OCI-LY7 (cell line): ENCODE data around the gene KCNJ5.

Experiments used
- CTCF ChIP-seq: fragments of 200-600 bp; sonication (generic); conservative IDR thresholded peaks from 2 replicates; pipeline ENCODE4 v1.5.1; 2014; ENCODE audit warnings: mild to moderate bottlenecking, antibody characterized with exemption, low read length, moderate library complexity, mixed read lengths
- EZH2phosphoT487 ChIP-seq: fragments of 200-600 bp; sonication (generic); IDR thresholded peaks from 2 replicates; pipeline ENCODE4 v1.6.1; 2018; ENCODE audit warnings: low read depth, borderline replicate concordance, mild to moderate bottlenecking, mixed run types, antibody characterized with exemption, low read length, moderate library complexity, mixed read lengths

- no peak for TF ChIP-seq CTCF
- no peak for TF ChIP-seq EZH2phosphoT487
These were observed at the start of gene KCNJ5 for GRCh38 chr11:128890543-128891368.
